Prostate gland (tissue), 2 donors: ENCODE results near the gene CATSPERZ. TPM values are rescaled to one million over a fixed set of nuclear protein-coding genes. Genes with fewer than 3 reads are reported as not detected.

Experiments
- DNase-seq: peaks from one replicate; pipeline ENCODE4 v3.0.0-alpha.2; 2019; ENCODE audit warnings: low spot score
- H3K27ac ChIP-seq, 2 donors: fragments of 200-600 bp; sonication (generic); 2 replicates each; pipeline ENCODE4 v1.5.1; 2017 to 2019
- H3K27me3 ChIP-seq: fragments of 200-600 bp; sonication (generic); replicated peaks from 2 replicates; pipeline ENCODE4 v1.5.1; 2019; ENCODE audit not compliant: insufficient read depth
- H3K36me3 ChIP-seq, 2 donors: fragments of 200-600 bp; sonication (generic); 1 replicate in 1 of 2; 2 replicates in 1 of 2; pipeline versions ENCODE4 v1.5.1 to v1.8.1; 2017 to 2019
- H3K4me1 ChIP-seq: fragments of 200-600 bp; sonication (generic); replicated peaks from 2 replicates; pipeline ENCODE4 v1.5.1; 2019
- H3K4me3 ChIP-seq, 2 donors: fragments of 200-600 bp; sonication (generic); 2 replicates each; pipeline ENCODE4 v1.5.1; 2017 to 2019
- H3K9me3 ChIP-seq: fragments of 200-600 bp; sonication (generic); 2 replicates; pipeline ENCODE4 v1.5.1; 2017
- POLR2A ChIP-seq: fragments of 450-650 bp; IDR thresholded peaks from one replicate; pipeline ENCODE4 v1.6.1; 2016; ENCODE audit warnings: antibody characterized with exemption, mild to moderate bottlenecking
- POLR2AphosphoS5 ChIP-seq: sonication (generic); formaldehyde crosslinking; IDR thresholded peaks from one replicate; pipeline ENCODE4 v1.6.1; 2017; ENCODE audit warnings: antibody characterized with exemption
- WGBS: methylation state at CpG from one replicate; pipeline ENCODE4 v1.1.5; 2018; 5-methylcytosine and 5-hydroxymethylcytosine counted together
- intact Hi-C: fragments of 100-400 bp; cut with DNase I; formaldehyde crosslinking; loops from one replicate; pipeline ENCODE4 v1.14.2; 2022
- total RNA-seq, 2 donors: library from RNA; depleted of rRNA; stranded (reverse); fragments of >200 nt; gene quantifications; one replicate each; pipeline ENCODE4 v1.1.0, GENCODE V29; 2016
- TF ChIP-seq, protein P1 (sequence below), 4 experiments: fragments of 200-600 bp in 2 of 4; fragments of 450-650 bp in 2 of 4; sonication (generic) in 2 of 4; IDR thresholded peaks; 1 replicate in 3 of 4; 2 replicates in 1 of 4; pipeline ENCODE4 v1.5.1; 2016 to 2019; ENCODE audit warnings: antibody characterized with exemption in 4 of 4, mild to moderate bottlenecking in 2 of 4, moderate library complexity in 2 of 4

Gene CATSPERZ
- total RNA-seq, 2 donors from 2014 or later: 44.3 TPM; not detected in 1

GRCh38 chr11:64281957-64282770 is 18.0 kb upstream of the CATSPERZ start:
- no peak for DNase-seq
- intact Hi-C loops: no loop called here

DNA sequence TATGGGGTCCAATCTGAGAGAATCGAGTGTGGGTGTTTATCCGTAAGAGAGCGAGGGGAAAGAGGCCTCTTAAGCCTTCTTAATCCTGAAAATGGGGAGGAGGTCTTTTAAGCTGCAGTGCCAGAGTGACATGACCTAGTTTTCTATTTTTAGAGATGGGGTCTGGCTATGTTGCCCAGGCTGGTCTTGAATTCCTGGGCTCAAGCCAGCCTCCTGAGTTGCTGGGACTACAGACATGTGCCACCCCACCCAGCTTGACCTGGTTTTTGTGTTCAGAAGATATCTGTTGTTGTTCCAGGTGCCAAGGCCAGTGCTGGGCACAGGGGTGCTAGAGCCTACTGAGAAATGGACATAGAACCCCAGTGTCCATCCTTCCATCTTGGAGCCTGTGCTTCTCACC is 17.1 kb upstream of the CATSPERZ start:
- Histone ChIP-seq H3K27me3 (no peaks in the 10 kb centered on the region), H3K4me3 (peak overlapping the region in 1 of 2 donors; percentile 80), H3K36me3 (no peaks in the 10 kb centered on the region), H3K27ac (no peak overlapping the region), H3K9me3 (no peaks in the 10 kb centered on the region), H3K4me1 (peaks cover 7% of the 10 kb centered on the region)
- WGBS: 100% methylated on average over 3 of the region's 3 CpGs
- no peak for TF ChIP-seq POLR2AphosphoS5
- TF ChIP-seq, protein P1, sequence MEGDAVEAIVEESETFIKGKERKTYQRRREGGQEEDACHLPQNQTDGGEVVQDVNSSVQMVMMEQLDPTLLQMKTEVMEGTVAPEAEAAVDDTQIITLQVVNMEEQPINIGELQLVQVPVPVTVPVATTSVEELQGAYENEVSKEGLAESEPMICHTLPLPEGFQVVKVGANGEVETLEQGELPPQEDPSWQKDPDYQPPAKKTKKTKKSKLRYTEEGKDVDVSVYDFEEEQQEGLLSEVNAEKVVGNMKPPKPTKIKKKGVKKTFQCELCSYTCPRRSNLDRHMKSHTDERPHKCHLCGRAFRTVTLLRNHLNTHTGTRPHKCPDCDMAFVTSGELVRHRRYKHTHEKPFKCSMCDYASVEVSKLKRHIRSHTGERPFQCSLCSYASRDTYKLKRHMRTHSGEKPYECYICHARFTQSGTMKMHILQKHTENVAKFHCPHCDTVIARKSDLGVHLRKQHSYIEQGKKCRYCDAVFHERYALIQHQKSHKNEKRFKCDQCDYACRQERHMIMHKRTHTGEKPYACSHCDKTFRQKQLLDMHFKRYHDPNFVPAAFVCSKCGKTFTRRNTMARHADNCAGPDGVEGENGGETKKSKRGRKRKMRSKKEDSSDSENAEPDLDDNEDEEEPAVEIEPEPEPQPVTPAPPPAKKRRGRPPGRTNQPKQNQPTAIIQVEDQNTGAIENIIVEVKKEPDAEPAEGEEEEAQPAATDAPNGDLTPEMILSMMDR (IDR thresholded peaks at IDR 0.05): no peak
- TF ChIP-seq POLR2A: no peak
- intact Hi-C loops: no loop called here
- no peak for DNase-seq

More at GRCh38 chr11:64281957-64282770, 18.0 kb upstream of the CATSPERZ start:
- H3K27ac ChIP-seq: no peak overlapping the region
- WGBS: 93% methylated on average over 22 of the region's 22 CpGs
- H3K4me1 ChIP-seq: peaks cover 7% of the 10 kb centered on the region
- no peak for TF ChIP-seq POLR2A
- TF ChIP-seq, protein P1 (IDR thresholded peaks at IDR 0.05): no peak
- no peak for TF ChIP-seq POLR2AphosphoS5
- no peaks in the 10 kb centered on the region for H3K36me3 ChIP-seq
- H3K27me3 ChIP-seq: no peaks in the 10 kb centered on the region
- H3K4me3 ChIP-seq: no peak overlapping the region
- no peaks in the 10 kb centered on the region for H3K9me3 ChIP-seq

DNA sequence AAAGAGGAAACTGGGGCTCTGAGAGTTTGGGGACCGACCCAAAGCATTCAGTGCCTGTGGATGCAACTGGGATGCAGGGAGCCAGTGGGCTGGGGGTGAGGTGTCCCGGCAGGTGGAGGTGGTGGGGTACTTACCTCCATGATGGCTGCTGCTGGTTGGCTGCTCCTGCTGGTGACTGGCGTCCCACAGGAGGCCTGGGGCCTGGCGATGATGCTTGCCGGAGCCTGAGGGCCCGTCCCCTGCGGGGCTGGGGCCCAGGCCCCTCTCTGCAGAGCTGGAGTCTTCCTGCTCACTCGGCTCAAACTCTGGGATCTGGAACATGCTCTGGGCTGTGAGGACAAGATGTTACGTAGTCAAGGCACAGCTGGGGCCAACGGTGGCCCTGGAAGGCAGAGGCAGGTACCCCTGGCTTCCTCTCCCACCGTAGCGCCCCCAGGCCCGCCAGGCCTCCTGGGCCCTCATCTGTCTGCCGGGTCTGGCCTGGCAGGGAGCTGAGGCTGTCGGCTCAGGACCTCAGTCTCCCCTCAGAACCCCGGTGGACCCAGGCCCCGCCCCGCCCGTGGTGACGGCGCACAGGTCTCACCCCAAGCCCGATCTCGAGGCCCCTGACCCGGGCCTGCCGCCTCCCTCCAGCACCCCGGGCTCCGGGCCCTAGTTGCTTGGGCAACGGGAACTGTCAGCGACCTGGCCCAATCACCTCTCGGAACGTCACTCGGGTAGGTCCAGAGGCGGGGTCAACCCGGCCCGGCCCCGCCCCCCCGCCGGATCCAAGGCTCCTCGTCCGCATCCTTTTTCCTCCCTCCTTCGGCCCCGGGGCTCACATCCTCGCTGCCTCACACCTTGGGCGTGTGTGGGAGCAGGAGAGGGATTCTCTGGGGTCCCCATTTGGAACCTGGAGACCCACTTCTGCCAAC is 15.9 kb upstream of the CATSPERZ start, which contains the start of gene BAD:
Gene BAD (minus strand): TSS at position 618 of the 914 bp plus-strand sequence. CDS start 297 bp downstream, at position 321.
- intact Hi-C loops: no loop called here
- WGBS: 2% methylated on average over 44 of the region's 44 CpGs
- H3K4me1 ChIP-seq: peaks cover 7% of the 10 kb centered on the region

GRCh38 chr11:64284962-64285884 is 14.9 kb upstream of the CATSPERZ start, which contains the start of gene GPR137:
Gene GPR137, plus strand, starts transcription at chr11:64285848. Its CDS starts 677 bp downstream, at chr11:64286525.
- no peaks in the 10 kb centered on the region for H3K9me3 ChIP-seq
- H3K4me3 ChIP-seq: peak within 1 kb of the TSS; percentile 71 to 80
- peak within 1 kb of the TSS; percentile 97 to 98 for H3K27ac ChIP-seq
- peaks cover 7% of the 10 kb centered on the region for H3K4me1 ChIP-seq
- peak; percentile 82 for DNase-seq
- H3K36me3 ChIP-seq: no peaks in the 10 kb centered on the region
- TF ChIP-seq, protein P1 (IDR thresholded peaks at IDR 0.05): peak in 2 of 4 experiments; percentile 27 to 29
- TF ChIP-seq POLR2A (no peak), POLR2AphosphoS5 (peak; percentile 45)
- WGBS: under 1% methylated on average over 54 of the region's 102 CpGs
- H3K27me3 ChIP-seq: no peaks in the 10 kb centered on the region
- intact Hi-C loops: no loop called here

More for the DNA sequence above, 15.9 kb upstream of the CATSPERZ start, which contains the start of gene BAD:
- H3K4me3 ChIP-seq: peak within 1 kb of the TSS; percentile 71 to 80
- H3K27ac ChIP-seq: peak within 1 kb of the TSS; percentile 97 to 98
- no peaks in the 10 kb centered on the region for H3K27me3 ChIP-seq
- peak; percentile 74 for TF ChIP-seq POLR2A
- TF ChIP-seq, protein P1 (IDR thresholded peaks at IDR 0.05): no peak
- peak; percentile 89 for TF ChIP-seq POLR2AphosphoS5
- DNase-seq: peak; percentile 97
- H3K36me3 ChIP-seq: no peaks in the 10 kb centered on the region
- no peaks in the 10 kb centered on the region for H3K9me3 ChIP-seq
